Natural killer cell (primary cell): ENCODE measurements around the gene AK3. TPM values are rescaled to one million over a fixed set of nuclear protein-coding genes. Genes with fewer than 3 reads are reported as not detected.

Experiments used
- ATAC-seq, 3 donors: fragments of 150-1000 bp in 2 of 3; fragments of 200-7000 bp in 1 of 3; cut with Tn5 transposase; 1 replicate in 1 of 3; 2 replicates in 2 of 3; pipeline ENCODE4 v1.10.0; 2021; ENCODE audit warnings: mild to moderate bottlenecking in 2 of 3, moderate library complexity in 2 of 3
- DNase-seq, 2 donors: peaks; one replicate each; pipeline versions ENCODE4 v3.0.0 to v3.0.0-alpha.2; 2013 to 2021; ENCODE audit warnings: mixed read lengths in 1 of 2
- H3K27ac ChIP-seq: one replicate; pipeline ENCODE4 v1.5.1; 2013; ENCODE audit warnings: mild to moderate bottlenecking, low read length
- H3K27me3 ChIP-seq: one replicate; pipeline ENCODE4 v1.6.1; 2013; ENCODE audit warnings: low read length; ENCODE audit not compliant: control insufficient read depth, insufficient read depth
- H3K36me3 ChIP-seq: one replicate; pipeline ENCODE4 v1.6.1; 2013; ENCODE audit warnings: low read length; ENCODE audit not compliant: control insufficient read depth, insufficient read depth
- H3K4me1 ChIP-seq: one replicate; pipeline ENCODE4 v1.6.1; 2013; ENCODE audit warnings: low read length; ENCODE audit not compliant: control insufficient read depth, insufficient read depth
- H3K4me3 ChIP-seq: one replicate; pipeline ENCODE4 v1.5.1; 2013; ENCODE audit warnings: low read length
- H3K9me3 ChIP-seq: one replicate; pipeline ENCODE4 v1.6.1; 2013; ENCODE audit warnings: low read length; ENCODE audit not compliant: control insufficient read depth, insufficient read depth
- H3K27ac Mint-ChIP-seq, 2 donors: one replicate each; pipeline ENCODE4 v1.8.0; 2022; ENCODE audit warnings: mild to moderate bottlenecking in 2 of 2, mixed read lengths in 2 of 2, moderate library complexity in 1 of 2
- H3K27me3 Mint-ChIP-seq, 2 donors: one replicate each; pipeline ENCODE4 v1.8.0; 2022; ENCODE audit warnings: low read depth in 2 of 2, mixed read lengths in 2 of 2
- H3K36me3 Mint-ChIP-seq: one replicate; pipeline ENCODE4 v1.8.0; 2022; ENCODE audit warnings: mixed read lengths
- H3K4me1 Mint-ChIP-seq, 2 donors: one replicate each; pipeline ENCODE4 v1.8.0; 2022; ENCODE audit warnings: mixed read lengths in 2 of 2
- H3K4me3 Mint-ChIP-seq: one replicate; pipeline ENCODE4 v1.8.0; 2022; ENCODE audit warnings: mild to moderate bottlenecking, moderate library complexity, mixed read lengths
- H3K9me3 Mint-ChIP-seq, 2 donors: one replicate each; pipeline ENCODE4 v1.8.0; 2022; ENCODE audit warnings: mixed read lengths in 2 of 2
- CTCF ChIP-seq: fragments of 200-600 bp; IDR thresholded peaks from one replicate; pipeline ENCODE4 v1.8.0; 2022; ENCODE audit warnings: antibody characterized with exemption
- WGBS: methylation state at CpG from one replicate; pipeline ENCODE4 v1.1.7; 2013; ENCODE audit warnings: missing lambda C conversion rate; ENCODE audit not compliant: insufficient coverage; 5-methylcytosine and 5-hydroxymethylcytosine counted together
- intact Hi-C: fragments of 100-400 bp; cut with micrococcal nuclease; formaldehyde crosslinking; loops from one replicate; pipeline ENCODE4 v1.14.2; 2022
- total RNA-seq, 4 donors: library from RNA; stranded (reverse); fragments of 120-200 nt in 1 of 4; gene quantifications; one replicate each; pipeline versions ENCODE4 v1.2.3 to v1.2.4, GENCODE V29; 2013 to 2022

Gene AK3
- total RNA-seq, 3 donors from 2014 or later (not counting 1 experiment from before 2014, with no cell fraction given) = 18.6 to 23.1 (median 21.0) TPM

- intact Hi-C loops = no loop called here
- DNase-seq = no peak
- Mint-ChIP-seq H3K27me3 (no peaks in the 10 kb centered on the region), H3K4me1 (peaks cover 47 to 48% of the 10 kb centered on the region in 2 donors), H3K36me3 (no peaks in the 10 kb centered on the region), H3K27ac (no peak overlapping the region), H3K4me3 (no peak overlapping the region), H3K9me3 (no peaks in the 10 kb centered on the region)
- no peaks in the 10 kb centered on the region for H3K27me3 ChIP-seq
- no peak overlapping the region for H3K4me3 ChIP-seq
- H3K4me1 ChIP-seq = no peaks in the 10 kb centered on the region
- 90% methylated on average over 1 of the region's 1 CpG for WGBS
- no peak for TF ChIP-seq CTCF
- ATAC-seq = no peak
- H3K27ac ChIP-seq = no peak overlapping the region
- no peaks in the 10 kb centered on the region for H3K9me3 ChIP-seq
- no peaks in the 10 kb centered on the region for H3K36me3 ChIP-seq
Measured at GRCh38 chr9:4732890-4733289, 8.1 kb downstream of the AK3 start.

- WGBS = no CpG with 5 or more reads among the region's 1 CpG
- H3K4me1 Mint-ChIP-seq = peaks cover 36% of the 10 kb centered on the region in 2 donors
- H3K27ac Mint-ChIP-seq = peak overlapping the region in 1 of 2 donors; percentile 51
- no peaks in the 10 kb centered on the region for H3K36me3 Mint-ChIP-seq
- no peaks in the 10 kb centered on the region for H3K9me3 Mint-ChIP-seq
- no peak for DNase-seq
- no peaks in the 10 kb centered on the region for H3K27me3 Mint-ChIP-seq
- Histone ChIP-seq H3K9me3 (no peaks in the 10 kb centered on the region), H3K4me3 (no peak overlapping the region), H3K27me3 (no peaks in the 10 kb centered on the region), H3K36me3 (peaks cover under 1% of the 10 kb centered on the region), H3K4me1 (no peaks in the 10 kb centered on the region), H3K27ac (no peak overlapping the region)
- intact Hi-C loops = no loop called here
- no peak overlapping the region for H3K4me3 Mint-ChIP-seq
- TF ChIP-seq CTCF = no peak
- no peak for ATAC-seq
Measured at GRCh38 chr9:4727593-4727992, 13.4 kb downstream of the AK3 start.

GRCh38 chr9:4725706-4726442 is 15.1 kb downstream of the AK3 start:
- intact Hi-C loops = no loop called here
- TF ChIP-seq CTCF = no peak
- ATAC-seq = no peak
- Mint-ChIP-seq H3K9me3 (no peaks in the 10 kb centered on the region), H3K27me3 (no peaks in the 10 kb centered on the region), H3K27ac (no peak overlapping the region), H3K4me1 (peaks cover 24 to 25% of the 10 kb centered on the region in 2 donors), H3K36me3 (no peaks in the 10 kb centered on the region), H3K4me3 (no peak overlapping the region)
- no peaks in the 10 kb centered on the region for H3K4me1 ChIP-seq
- 72% methylated on average over 5 of the region's 7 CpGs for WGBS
- H3K36me3 ChIP-seq = peaks cover 10% of the 10 kb centered on the region
- no peaks in the 10 kb centered on the region for H3K27me3 ChIP-seq
- H3K4me3 ChIP-seq = no peak overlapping the region
- DNase-seq = no peak
- H3K9me3 ChIP-seq = no peaks in the 10 kb centered on the region
- H3K27ac ChIP-seq = no peak overlapping the region

- TF ChIP-seq CTCF = no peak
- Histone ChIP-seq H3K36me3 (peaks cover 34% of the 10 kb centered on the region), H3K4me3 (no peak overlapping the region), H3K27me3 (no peaks in the 10 kb centered on the region), H3K4me1 (no peaks in the 10 kb centered on the region), H3K9me3 (no peaks in the 10 kb centered on the region), H3K27ac (no peak overlapping the region)
- ATAC-seq = no peak
- Mint-ChIP-seq H3K9me3 (no peaks in the 10 kb centered on the region), H3K4me1 (peaks cover 7 to 12% of the 10 kb centered on the region in 2 donors), H3K36me3 (peaks cover 13% of the 10 kb centered on the region), H3K27me3 (no peaks in the 10 kb centered on the region), H3K4me3 (no peak overlapping the region), H3K27ac (no peak overlapping the region)
- intact Hi-C loops = no loop called here
- 92% methylated on average over 4 of the region's 4 CpGs for WGBS
- DNase-seq = no peak
Measured at GRCh38 chr9:4721736-4722135, 19.3 kb downstream of the AK3 start.
